HG03432 (cell line): ENCODE results near the gene IRF9.

ENCODE experiments used
- ATAC-seq: cut with Tn5 transposase; IDR thresholded peaks from one replicate; pipeline ENCODE4 v1.9.1; 2021; ENCODE audit warnings: mild to moderate bottlenecking, moderate library complexity; ENCODE audit not compliant: unreplicated experiment

Gene IRF9, protein sequence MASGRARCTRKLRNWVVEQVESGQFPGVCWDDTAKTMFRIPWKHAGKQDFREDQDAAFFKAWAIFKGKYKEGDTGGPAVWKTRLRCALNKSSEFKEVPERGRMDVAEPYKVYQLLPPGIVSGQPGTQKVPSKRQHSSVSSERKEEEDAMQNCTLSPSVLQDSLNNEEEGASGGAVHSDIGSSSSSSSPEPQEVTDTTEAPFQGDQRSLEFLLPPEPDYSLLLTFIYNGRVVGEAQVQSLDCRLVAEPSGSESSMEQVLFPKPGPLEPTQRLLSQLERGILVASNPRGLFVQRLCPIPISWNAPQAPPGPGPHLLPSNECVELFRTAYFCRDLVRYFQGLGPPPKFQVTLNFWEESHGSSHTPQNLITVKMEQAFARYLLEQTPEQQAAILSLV

DNA sequence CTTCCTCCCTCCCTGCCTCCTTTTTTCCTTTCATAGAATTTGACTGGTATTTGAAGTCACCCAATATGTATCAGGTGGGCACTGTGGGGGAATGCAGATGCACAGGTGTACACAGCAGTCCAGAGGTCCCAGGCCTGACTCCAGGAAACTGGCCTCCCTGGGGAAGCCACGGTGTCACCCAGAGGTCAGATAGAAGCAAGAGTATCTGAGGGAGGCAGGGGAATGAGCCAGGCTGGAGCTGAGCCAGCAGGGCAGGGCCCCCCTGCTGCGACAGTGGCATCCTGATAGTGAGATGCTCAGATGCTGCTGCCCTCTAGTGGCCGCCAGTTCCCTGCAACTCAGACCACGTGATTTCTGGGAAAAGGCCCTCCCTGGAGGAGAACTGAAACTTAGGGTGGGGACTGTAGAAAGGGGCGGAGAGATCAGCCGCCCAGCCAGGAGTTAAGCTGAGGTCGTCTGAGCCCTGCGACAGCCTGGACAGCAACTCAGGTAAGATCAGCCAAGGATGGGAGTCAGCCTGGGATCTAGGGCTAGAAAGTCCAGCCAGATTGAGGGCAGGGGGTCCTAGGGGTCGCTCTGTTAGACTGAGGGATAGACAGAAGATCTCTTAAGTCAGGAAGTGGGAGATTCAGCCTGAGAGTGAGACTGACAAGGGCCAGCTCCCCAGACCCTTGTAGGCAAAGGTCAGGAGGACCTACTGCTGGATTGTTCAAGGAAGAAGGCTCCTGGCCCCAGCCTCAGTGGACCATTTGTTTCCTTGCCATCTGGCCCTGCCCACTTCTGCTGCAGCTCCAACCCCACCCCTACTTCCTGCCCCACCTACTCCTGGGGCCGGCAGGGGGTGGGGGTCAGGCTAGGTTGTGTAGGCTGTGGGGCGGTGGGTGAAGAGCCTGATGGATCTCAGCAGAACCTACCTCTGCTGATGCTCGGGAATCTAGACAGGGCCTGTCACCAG lies at the start of gene IRF9:
Gene IRF9 (plus strand): TSS at position 416 of the 955 bp plus-strand sequence. CDS start 880 bp downstream, outside the sequence.
- ATAC-seq: peak; percentile 85

DNA sequence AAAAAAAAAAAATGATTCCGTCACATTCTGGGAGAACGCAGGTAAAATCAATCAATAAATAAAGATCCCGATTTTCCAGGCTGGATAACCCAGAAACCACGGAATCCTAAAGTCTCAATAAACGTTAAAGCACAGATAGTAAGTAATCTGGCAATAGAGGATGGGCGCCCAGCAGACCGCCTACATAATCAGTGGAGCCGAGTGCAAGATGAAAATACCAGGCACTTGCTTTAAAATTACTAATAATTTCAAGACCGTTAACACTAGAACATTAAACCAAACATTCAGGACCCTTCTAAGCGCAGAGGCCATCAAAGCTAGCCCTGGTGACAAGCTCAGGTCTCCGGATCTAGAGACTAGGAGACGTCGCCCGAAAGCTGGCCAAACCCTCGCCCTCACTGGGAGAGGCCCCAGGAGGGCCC lies 47.7 kb upstream of the IRF9 start:
- no peak for ATAC-seq

DNA sequence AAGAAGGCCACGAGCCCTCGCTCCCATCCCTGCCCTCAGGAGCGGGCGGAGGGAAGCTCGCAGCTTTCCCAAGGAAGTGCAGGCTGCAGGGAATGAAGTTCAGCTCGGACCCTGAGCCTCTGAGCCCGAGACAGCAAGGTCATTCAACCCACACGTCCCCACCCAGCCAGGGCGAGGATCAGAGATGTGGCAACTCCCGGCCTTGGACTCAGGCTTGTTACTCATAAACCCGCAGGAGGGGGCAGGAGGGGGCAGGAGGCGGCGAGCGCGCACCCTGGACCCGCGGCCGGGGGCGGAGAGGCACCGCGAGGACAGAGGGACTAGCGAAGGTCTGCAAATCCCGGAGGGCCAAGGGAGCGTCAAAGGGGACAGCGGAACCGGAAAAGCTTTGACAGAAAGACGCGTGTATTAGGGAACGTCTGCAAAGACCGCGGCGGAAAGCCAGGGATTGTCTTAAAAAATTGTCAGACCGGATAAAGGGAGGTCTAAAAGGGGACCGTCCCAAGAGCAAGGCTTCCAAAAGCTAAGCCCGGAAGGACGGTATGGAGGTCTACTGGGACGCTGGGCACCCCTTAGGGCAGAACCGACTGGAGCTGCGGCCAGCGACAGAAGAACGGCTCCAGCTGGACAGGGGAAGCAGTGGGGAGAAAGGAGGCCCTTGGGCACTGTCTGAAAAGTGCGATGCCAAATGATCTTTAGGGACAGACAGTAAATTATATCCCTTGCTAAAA lies 47.1 kb upstream of the IRF9 start:
- ATAC-seq: peak; percentile 29

DNA sequence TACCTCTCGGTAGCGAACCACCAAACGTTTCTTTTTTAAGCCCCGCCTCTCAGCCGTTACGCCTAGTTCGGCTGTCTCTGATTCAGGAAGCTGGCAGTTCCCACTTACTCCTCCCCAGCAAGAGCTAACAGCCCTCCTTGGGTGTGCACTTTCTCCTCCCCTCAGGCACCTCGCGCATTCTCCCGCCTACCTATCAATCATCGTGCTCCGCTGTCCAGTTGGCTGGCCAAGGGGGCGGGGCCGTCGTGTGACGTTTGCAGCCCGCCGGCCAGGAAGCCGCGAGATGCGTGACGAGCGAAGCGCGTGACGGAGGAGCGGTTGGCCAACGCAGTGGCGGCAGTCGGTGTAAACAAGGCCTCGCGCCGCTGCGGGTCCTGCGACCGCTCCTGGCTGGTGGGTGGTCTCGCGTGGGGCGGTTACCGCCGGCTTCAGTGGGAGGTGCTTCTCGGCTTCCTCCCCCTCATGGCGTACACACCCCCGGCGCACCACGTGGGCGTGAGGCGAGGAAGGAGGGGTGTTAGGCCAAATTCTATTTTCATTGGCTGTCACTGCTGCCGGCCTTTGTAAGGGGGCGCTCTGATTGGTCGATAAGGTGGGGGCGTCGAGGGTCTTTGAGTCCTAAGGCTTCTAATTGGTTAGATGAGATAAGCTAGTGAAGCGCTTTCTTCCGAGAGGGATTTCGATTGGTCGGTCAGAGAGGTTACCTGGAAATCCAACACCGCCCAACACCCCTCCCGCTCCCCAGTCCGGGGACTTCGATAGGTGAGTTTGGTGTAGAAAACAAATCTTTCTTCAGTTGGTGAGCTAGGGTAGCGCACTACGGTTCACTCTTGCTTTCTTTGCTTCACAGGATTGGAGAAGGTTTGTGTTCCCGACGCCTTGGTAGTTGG lies 46.3 kb upstream of the IRF9 start, which contains the start of the genes DCAF11 and NRL:
Gene DCAF11 (plus strand): TSS at position 246 of the 890 bp plus-strand sequence. CDS start 818 bp downstream, outside the sequence.
Gene NRL (minus strand): TSS at position 418 of the 890 bp plus-strand sequence. CDS start 32,101 bp downstream, outside the sequence.
- ATAC-seq: peak; percentile 87

DNA sequence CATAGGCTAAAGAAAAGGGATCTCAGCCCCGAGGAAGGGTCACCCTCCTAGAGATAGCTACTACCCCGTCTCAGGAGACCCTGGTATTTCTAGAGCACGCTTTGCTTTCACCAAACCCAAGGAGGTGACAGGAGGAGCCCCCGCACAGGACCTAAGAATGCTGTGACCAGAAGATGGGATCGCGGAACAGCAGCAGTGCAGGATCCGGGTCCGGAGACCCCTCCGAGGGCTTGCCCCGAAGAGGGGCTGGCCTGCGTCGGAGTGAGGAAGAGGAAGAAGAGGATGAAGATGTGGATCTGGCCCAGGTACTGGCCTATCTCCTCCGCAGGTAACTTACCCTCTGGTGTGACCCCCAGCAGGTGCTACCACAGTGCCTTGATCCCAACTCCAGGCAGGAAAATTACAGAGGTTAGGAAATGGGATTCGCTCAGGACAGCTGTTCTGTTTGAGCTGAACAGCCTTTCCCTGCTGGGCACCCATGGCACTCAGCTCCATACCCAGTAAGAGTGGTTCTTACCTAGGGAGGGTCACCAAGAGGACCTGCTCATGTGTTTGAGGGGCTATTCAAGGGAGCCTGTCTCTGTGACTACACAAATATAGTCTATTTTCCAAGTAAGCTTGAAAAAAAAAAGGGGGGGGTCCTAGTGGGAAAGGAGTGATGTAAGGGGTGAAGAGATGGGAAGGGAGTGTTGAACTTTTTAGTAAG lies 45.5 kb upstream of the IRF9 start:
- no peak for ATAC-seq

DNA sequence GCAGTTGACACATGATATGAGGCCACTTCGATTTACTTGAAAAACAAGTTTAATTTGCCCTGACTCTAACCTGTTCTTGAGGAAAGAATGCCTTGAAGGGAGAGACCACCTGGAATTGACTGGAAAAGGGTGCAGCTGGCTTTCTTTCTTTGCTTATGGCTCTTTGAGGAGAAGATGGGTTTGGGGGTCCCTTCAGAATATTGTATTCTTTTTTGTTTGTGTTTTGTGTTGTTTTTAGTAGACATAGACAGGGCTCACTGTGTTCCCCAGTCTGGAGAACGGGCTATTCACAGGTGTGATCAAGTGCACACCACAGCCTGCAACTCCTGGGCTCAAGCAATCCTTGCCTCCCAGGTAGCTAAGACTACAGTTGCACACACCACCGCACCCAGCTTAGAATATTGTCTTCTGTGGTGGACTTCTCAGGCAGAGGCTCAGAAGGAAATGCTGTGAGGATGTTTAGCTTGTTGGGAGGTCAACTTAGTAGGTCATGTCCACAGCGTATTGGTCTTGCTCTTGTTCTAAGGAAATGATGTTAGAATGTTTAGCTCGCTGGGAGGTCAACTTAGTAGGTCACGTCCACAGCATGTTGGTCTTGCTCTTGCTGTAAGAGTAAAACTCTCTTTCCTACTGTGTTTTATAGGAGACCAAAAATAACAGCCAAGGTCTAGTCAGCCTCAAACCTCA lies 44.8 kb upstream of the IRF9 start:
- no peak for ATAC-seq

DNA sequence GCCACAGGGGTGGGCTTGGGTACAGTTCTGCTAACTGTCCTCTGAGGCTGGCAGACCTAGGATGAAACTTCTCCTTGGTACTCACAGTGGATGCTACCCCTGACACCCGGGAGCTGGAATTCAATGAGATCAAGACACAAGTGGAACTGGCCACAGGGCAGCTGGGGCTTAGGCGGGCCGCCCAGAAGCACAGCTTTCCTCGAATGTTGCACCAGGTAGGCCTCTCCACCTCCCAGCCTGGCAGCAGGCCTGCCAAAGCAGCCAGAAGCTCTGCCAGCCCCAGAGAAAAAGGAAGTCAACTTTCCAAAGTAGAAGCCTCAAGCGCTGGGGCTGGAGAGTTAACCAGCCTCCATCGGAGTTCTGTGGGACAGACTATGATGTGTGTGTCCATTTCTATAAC lies 43.9 kb upstream of the IRF9 start:
- no peak for ATAC-seq

DNA sequence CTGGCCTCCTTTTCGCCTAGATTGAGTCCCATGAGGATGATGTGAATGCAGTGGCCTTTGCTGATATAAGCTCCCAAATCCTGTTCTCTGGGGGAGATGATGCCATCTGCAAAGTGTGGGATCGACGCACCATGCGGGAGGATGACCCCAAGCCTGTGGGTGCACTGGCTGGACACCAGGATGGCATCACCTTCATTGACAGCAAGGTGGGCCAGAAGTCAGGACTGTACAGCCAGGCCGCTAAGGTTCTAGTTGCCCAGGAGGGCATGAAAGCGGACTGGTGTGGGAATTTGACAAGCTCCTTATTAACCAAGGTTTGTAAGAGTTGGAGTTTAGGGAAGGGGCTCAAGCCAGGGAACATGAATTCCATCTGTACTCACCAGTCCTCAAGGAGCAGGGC lies 41.4 kb upstream of the IRF9 start:
- no peak for ATAC-seq

DNA sequence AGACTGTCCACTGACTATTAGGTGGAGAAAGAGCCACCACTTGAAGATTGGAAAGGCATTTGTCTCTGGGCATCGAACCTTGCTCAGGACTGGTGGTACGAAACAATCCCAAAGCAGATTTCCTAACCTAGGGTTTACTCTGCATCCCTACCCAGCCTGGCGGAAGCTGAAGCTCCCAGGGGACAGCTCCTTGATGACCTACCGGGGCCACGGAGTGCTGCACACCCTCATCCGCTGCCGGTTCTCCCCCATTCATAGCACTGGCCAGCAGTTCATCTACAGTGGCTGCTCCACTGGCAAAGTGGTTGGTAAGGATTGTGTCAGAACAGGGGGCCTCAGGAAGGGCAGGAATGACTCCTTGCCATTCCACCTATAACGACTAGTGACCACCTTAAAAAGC lies 39.9 kb upstream of the IRF9 start:
- no peak for ATAC-seq

DNA sequence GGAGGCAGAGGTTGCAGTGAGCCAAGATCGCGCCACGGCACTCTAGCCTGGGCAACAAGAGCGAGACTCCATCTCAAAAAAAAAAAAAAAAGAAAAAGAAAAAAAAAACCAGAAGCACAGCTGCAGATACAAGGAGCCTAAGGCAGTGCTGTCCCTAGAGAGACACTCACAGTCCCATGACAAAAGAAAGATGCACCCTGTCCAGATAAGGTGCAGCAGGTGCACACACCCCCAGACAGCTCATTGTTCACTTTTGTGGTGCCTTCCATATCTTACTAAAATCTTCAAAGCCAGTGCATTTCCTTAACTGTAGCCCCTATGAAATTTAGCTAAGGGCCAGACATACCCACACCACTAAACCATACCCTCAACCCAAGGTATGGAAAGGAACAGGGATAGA lies 38.6 kb upstream of the IRF9 start:
- no peak for ATAC-seq

DNA sequence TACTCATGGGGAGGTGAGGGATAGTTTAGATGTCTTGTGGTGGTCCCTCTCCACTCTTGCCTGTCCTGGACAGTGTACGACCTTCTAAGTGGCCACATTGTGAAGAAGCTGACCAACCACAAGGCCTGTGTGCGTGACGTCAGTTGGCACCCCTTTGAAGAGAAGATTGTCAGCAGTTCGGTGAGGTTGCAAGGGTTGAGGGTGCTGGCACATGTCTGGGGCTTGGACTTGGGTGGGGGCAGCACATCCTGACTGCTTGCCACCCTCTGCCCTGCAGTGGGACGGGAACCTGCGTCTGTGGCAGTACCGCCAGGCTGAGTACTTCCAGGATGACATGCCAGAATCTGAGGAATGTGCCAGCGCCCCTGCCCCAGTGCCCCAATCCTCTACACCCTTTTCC lies 38.2 kb upstream of the IRF9 start:
- no peak for ATAC-seq

DNA sequence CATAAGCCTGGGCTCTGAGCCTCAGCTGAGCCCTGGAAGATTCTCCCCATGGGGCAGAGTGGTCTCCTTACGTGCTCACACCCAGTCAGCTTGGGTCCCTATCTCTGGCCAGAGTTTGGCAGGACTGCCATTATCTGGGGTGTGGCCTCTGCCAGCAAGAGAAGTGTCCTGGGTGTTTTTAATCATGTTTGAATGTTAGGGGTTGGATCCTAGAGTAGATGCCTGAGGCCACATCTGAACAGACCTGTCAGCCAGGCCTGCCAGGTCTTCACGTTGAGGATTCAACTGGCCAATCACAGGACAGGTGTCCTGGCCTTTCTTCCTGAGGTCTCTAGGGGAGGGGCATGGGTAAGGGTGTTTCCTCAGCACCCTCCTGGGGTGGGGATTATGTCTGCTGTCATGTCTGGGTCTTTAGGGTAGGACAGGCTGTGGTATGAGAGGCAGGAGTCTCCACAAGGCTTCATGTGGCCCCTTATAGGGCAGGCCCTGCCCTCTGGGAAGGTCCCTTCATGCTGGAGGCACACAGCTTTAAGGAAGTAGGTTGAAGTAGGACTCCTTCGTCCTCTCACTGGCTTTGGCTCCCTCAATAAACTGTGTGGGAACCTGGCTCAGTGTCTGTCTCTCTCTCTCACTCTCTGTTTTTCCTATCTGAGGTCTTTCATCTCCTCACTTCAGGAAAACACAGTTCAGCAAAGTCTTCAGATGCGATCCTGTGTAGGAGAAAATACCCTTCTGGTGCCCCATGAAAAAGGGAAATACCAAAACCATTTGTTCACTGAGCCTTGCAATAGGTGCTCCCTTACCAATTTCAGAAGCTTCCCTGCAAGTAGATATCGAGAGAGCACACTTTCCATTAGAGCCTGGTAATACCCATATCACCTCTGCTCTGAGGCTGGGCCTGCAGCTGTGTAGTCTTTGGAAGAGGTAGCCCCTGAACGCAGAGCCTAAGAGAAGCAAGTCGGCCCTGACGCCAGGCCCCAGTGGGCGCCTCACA lies 37.3 kb upstream of the IRF9 start:
- peak; percentile 71 for ATAC-seq

DNA sequence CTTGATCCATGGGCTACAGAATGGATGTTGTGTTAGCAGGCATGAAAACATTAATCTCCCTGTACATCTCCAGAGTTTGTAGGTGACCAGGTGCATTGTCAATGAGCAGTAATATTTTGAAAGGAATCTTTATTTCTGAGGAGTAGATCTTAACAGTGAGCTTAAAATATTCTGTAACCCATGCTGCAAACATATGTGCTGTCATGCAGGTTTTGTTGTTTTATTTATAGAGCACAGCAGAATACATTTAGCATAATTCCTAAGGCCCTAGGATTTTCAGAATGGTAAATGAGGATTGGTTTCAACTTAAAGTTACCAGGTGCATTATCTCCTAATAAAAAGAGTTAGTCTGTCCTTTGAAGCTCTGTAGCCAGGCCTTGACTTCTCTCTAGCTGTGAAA lies 34.1 kb upstream of the IRF9 start:
- ATAC-seq: no peak

DNA sequence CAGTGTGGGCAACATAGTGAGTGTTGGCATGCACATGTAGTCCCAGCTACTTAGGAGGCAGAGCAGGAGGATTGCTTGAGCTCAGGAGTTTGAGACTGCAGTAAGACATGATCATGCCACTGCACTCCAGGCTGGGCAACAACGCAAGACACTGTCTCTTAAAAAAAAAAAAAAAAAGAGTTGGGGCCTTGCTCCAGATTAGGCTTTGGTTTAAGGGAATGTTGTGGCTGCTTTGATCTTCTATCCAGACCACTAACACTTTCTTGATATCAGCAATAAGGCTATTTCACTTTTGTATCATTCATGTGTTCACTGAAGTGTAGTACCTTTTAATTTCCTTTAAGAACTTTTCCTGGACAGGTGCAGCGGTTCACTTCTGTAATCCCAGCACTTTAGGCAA lies 33.4 kb upstream of the IRF9 start:
- no peak for ATAC-seq

DNA sequence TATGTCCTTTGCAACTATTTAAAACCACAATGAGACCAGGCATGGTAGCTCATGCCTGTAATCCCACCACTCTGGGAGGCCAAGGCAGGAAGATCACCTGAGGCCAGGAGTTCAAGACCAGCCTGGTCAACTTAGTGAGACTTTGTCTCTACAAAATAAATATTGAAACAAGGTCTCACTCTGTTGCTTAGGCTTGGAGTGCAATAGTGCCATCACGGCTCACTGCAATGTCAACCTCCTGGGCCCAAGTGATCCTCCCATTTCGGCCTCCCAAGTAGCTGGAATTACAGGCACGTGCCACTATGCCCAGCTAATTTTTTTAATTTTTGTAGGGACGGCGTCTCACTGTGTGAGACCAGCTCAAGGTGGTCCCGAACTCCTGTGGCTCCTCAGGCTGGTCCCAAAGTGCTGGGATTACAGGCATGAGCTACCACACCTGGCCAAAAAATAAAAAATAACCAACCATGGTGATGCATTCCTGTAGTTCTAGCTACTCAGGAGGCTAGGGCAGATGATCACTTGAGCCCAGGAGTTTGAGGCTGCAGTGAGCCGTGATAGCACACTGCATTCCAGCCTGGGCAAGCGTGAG lies 31.6 kb upstream of the IRF9 start:
- ATAC-seq: no peak

DNA sequence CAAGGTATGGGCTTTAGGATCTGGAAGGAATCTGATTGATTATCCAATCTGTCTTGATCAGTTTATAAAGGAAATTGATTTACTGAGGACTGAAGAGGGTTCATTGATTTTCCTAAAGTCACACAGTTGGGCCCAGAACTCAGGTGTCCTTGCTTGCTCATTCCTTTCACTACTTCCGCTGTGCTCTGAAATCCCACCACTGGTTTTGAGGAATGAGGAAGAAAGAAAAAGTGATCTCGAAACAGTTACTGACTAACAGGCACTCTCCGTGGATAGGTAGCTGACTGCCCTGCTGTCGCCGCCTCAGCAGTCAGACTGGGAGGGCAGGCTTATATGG lies 30.7 kb upstream of the IRF9 start, which contains the start of gene FITM1:
Gene FITM1 (plus strand): TSS at position 280 of the 337 bp plus-strand sequence. CDS start 905 bp downstream, outside the sequence.
- ATAC-seq: no peak
